ENCODE data around the gene TOR1AIP2. TPM values are rescaled to one million over a fixed set of nuclear protein-coding genes. Genes with fewer than 3 reads are reported as not detected.

Gene TOR1AIP2
- polyA plus RNA-seq, 1 of the 3 experiments (the other 2 are of a cell fraction), result 12.7 TPM

GRCh38 chr1:179812501-179813292 is 64.9 kb downstream of the TOR1AIP2 start:
- Histone ChIP-seq H4K20me1 (ENCODE audit: insufficient read depth) (no peaks in the 10 kb centered on the region), H3K36me3 (replicated peaks in 1 of 2; ENCODE audit: control insufficient read depth in 1 of 2, insufficient read depth in 2 of 2, low read length in 1 of 2) (no peaks in the 10 kb centered on the region), H3K4me2 (no peak overlapping the region), H3K9me3 (no peaks in the 10 kb centered on the region), H3K9ac (no peak overlapping the region), H3K27ac (ENCODE audit: low read depth in 2 of 2, low read length in 1 of 2) (peak overlapping the region in 1 of 2 experiments; percentile 26; a peak in 1 of 4 replicates), H3K9me2 (no peaks in the 10 kb centered on the region), H3K79me2 (ENCODE audit: insufficient read depth) (no peaks in the 10 kb centered on the region), H2AFZ (ENCODE audit: low read depth) (no peak overlapping the region), H3K27me3 (ENCODE audit: insufficient read depth) (peaks cover 10% of the 10 kb centered on the region; the same call in 1 of the 2 replicates), H3K4me3 (ENCODE audit: low read depth in 2 of 2, low read length in 1 of 2) (no peak overlapping the region), H3F3A (replicated peaks; ENCODE audit: insufficient read depth) (no peaks in the 10 kb centered on the region), H3K4me1 (ENCODE audit: control insufficient read depth in 1 of 2, insufficient read depth in 2 of 2, low read depth in 1 of 2, low read length in 1 of 2) (peaks cover 0 to 60% of the 10 kb centered on the region in 2 experiments; a peak in 1 of 4 replicates)
- ChIA-PET POLR2A (interaction anchor here (2.8 kb wide), 1 partner anchor 106 kb away, joined by 14 read pairs; no protein-coding TSS in a partner anchor), CTCF (interaction anchor here (0.6 to 20.9 kb wide), 9 partner anchors 14 to 365 kb away, joined by 3 to 862 read pairs (median 16); no protein-coding TSS in a partner anchor)
- DNase-seq, result no peak
- WGBS (ENCODE audit: low lambda C conversion rate), result 79% methylated on average over 31 of the region's 37 CpGs
- TF ChIP-seq YY1 (IDR thresholded peaks at IDR 0.05; ENCODE audit: low read depth) (no peak), ELF1 (IDR thresholded peaks at IDR 0.05) (no peak), TCF12 (IDR thresholded peaks at IDR 0.05) (no peak), POLR2AphosphoS5 (IDR thresholded peaks at IDR 0.05; ENCODE audit: low read depth, low read length) (no peak), USF1 (IDR thresholded peaks at IDR 0.05; ENCODE audit: borderline replicate concordance, low read depth) (no peak), RFX5 (IDR thresholded peaks at IDR 0.05; ENCODE audit: low read length) (no peak), IRF3 (IDR thresholded peaks at IDR 0.05; ENCODE audit: low read depth, low read length) (no peak), MXI1 (IDR thresholded peaks at IDR 0.05; ENCODE audit: low read depth, low read length) (no peak), PBX3 (IDR thresholded peaks at IDR 0.05) (no peak), USF2 (IDR thresholded peaks at IDR 0.05; ENCODE audit: borderline replicate concordance, low read depth, low read length) (no peak), FOXM1 (IDR thresholded peaks at IDR 0.05; ENCODE audit: low read depth) (no peak), GATA2 (CRISPR knock-in tag; IDR thresholded peaks at IDR 0.05) (no peak), JUND (IDR thresholded peaks at IDR 0.05) (no peak)

All from SK-N-SH (cell line).